HG02943 (cell line): ENCODE measurements around the gene MEIOB.
"Not testable (repeated sequence)": the region's sequence is repeated elsewhere in the genome, so short reads cannot be mapped to it uniquely, and the experiment has no call there.

Experiments
- ATAC-seq: cut with Tn5 transposase; IDR thresholded peaks from one replicate; pipeline ENCODE4 v1.9.1; 2021; ENCODE audit warnings: mild to moderate bottlenecking, low read depth, moderate library complexity; ENCODE audit not compliant: unreplicated experiment

MEIOB gene

GRCh38 chr16:1817716-1818115 is 54.2 kb downstream of the MEIOB start:
- no peak for ATAC-seq

DNA sequence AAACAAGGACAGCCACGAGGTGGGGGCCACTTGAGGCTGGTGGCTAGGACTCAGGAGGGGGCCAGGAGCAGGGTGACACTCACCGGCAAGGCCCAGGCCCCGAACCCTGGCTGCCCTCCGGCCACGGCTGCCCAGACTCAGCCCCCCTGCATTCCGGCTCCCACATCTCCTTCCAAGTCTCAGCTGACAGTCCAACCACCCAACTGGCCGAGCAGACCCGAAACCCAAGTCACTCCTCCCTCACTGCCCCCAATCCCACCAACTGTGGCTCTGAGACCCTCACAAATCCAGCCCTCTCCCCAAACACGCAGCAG is 54.7 kb downstream of the MEIOB start:
- no peak for ATAC-seq

DNA sequence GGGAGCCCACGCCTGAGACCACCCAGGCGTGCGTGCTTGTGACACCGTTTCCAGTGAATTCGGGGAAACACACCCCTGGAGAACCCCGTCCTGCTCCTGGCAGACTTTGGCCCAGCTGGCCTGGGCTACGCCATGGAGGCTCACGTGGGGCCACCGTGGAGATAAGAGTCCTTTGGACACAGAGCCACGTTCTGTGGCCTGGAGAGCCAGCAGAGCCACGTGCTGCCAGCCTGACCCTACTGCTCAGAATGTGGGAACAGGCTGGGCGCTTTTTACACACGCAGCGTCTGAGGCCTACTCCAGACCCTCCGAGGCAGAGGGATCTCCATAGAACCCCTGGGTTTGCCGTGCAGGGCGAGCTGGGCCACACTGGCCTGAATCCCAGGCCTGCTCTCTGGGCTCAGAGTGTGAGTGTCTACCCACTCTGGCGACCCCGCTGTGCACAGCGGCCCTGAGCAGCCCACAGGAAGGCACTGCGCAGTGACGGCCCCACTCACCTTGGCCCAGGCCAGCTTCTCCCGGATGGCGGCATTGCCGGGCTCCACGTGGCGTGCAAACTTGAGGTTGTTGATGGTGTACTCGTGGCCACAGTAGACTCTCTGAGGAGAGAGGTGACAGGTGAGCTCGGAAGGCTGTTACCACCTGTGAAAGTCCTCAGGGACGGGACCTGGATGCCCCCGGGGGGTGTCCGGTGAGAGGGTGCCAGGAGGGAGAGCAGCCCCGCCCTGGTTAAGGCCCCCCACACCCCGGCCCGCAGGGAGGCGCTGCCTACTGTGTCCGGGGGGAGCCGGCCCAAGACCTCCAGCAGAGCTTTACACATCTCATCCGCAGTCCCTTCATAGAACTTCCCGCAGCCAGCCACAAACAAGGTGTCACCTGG is 55.3 kb downstream of the MEIOB start:
- ATAC-seq, result no peak

DNA sequence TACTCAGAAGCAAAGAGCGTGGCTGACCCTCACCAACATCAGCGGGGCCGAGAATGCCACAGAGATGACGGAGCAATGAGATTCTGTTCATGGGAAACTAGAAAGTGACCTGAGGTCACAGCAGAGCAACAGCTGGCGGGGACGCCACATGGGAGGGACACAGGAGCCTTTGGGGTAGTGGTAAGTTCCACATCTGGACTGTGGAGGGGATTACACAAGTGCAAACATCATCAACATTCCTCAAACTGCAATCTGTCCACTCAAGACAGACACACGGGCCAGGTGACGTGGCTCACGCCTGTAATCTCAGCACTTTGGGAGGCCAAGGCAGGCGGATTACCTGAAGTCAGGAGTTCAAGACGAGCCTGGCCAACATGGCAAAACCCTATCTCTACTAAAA is 56.5 kb downstream of the MEIOB start:
- no peak for ATAC-seq

GRCh38 chr16:1812732-1813163 is 59.2 kb downstream of the MEIOB start:
- no peak for ATAC-seq

GRCh38 chr16:1810536-1810935 is 61.4 kb downstream of the MEIOB start:
- ATAC-seq, result no peak

DNA sequence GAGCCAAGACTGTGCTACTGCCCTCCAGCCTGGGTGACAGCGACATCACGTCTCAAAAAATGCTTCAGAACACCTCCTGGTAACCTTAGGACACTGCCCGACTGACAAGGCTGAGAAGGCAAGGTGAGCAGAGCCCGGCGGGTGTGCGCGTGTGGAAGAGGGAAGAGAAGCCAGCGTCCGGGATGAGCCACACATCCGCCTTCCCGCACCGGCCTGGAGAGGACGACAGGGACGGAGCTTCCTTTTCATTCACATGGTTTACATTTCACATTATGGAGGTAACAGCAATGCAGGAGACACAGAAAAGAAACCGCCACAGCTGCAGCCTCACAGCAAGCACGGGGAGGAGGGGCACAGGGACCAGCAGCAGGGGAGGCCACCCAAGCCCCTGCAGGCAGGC is 61.9 kb downstream of the MEIOB start:
- ATAC-seq, result no peak

DNA sequence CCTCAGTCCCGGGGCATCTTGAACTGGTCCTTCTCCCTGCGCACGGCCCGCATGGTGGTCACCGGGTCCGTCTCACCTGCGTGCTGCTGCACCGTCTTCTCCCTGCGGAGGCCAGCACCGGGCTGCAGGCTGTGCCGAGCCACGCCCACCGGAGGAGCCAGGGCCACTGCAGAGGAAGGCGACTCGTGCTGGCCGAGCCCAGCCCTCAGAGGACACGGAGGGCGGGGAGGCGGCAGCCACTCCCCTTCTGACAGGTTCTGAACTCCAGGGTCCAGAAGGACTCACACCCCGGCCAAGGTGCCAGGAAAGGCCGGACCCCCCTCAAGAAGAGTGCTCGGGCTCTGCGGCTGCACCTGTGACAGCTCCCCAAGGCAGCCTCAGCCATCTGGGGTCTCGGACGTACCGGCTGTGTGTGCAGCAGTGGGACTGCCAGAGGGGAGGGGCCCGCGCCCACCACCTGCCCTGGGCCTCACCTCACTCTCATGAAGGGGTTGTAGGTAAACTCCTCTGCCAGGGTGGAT is 62.6 kb downstream of the MEIOB start:
- ATAC-seq, result no peak

DNA sequence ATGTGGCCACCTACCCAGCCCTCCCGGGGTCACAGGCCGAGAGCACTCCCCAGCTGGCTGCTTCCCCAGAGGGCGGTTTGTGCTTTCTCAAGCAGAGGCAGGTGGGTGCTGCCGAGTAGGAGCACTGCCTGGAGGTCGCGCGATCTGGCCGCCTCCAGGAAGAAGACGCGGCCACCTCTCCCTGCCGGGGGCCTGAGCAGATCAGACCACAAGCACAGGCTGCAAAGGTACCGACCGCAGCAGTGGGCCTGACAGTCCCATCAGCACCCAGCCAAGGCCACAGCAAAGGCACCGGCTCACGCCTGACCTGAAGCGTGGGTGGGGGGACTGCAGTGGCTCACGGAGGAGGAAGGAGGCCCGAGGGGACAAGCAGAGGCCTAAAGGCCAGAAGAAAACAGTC is 63.3 kb downstream of the MEIOB start:
- no peak for ATAC-seq

- no peak for ATAC-seq
Measured at GRCh38 chr16:1807626-1808025, 64.3 kb downstream of the MEIOB start.

GRCh38 chr16:1800701-1801100 is 71.3 kb downstream of the MEIOB start:
- ATAC-seq, result no peak

GRCh38 chr16:1799263-1799662 is 72.7 kb downstream of the MEIOB start:
- ATAC-seq, result not testable (repeated sequence)

- no peak for ATAC-seq
Measured at GRCh38 chr16:1794908-1795666, 76.9 kb downstream of the MEIOB start.

DNA sequence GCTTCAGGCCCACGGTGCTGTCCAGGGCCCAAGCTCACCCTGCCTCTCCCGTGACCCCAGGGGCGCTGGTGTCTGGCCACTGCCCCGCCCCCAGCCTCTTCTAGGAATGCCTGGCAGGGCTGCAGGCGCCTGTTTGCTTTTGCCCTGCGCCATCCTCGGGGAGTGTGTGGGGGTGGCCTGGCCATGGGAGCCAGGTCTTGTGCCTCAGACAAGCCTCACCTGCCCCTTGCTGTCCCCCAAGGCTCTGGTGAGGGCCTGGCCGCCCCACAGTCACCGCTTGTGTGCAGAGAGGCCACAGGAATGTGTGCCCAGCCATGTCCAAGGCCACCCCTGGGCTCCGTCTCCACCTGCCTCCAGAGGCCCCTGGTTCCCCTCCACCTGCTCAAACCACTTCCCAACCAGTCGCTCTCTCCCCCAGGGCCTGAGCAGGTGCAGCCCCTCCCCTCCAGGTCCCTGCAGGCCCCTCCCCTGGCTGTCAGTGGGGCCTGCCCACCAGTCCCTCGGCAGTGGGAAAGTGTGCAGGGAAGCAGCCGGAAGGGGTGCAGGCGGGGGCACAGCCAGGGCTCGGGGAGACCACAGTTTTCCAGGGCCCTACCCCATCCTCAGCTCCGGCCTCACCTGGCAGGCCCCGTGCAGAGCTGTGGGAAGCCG is 77.6 kb downstream of the MEIOB start:
- ATAC-seq, result no peak

DNA sequence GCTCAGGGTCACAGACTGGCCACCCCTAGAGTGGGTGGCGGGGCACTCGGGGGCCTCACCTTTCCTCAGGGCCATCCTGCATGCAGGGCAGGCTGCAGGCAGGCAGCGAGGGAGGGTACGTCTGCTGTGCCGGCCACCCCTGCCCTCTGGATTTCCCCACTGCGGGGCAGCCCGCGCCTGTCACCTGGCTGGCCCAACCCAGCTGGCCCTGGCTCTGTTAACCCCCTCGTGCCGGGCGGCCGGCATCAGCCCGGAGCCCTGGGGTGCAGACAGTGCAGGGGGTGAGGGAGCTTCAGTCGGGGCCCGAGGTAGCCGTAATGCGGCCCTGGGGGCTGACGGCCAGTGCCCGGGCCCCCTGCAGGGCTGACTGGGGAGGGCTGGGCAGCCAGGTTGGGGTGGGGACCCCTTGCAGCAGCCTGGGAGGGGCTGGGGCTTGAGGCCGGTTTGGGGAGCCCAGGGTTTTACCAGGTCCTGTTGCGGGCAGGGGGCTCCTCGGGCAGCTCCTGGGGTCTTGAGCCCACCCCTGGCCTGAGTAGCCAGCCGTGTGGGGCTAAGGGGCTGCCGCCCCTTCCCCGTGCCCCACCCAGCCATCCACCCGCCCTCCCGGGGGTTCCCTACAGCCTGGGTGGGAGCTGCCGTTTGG is 78.3 kb downstream of the MEIOB start, which contains the start of gene IGFALS:
Gene IGFALS, minus strand, starts transcription at position 128 of the 643 bp plus-strand sequence. Its CDS starts 53 bp downstream, at position 75.
- no peak for ATAC-seq

- no peak for ATAC-seq
Measured at GRCh38 chr16:1792836-1793577, 79.0 kb downstream of the MEIOB start.

- no peak for ATAC-seq
Measured at GRCh38 chr16:1791943-1792812, 79.8 kb downstream of the MEIOB start.

- ATAC-seq, result no peak
Measured at GRCh38 chr16:1791256-1791942, 80.6 kb downstream of the MEIOB start.
